Activated CD4-positive, alpha-beta memory T cell treated with anti-CD3 and anti-CD28 coated beads, Interleukin-2, amount 10 ng/mL, durations not matched to agents 7 days and 5 days (primary cell): ENCODE measurements around the gene SEC24C. TPM values are rescaled to one million over a fixed set of nuclear protein-coding genes. Genes with fewer than 3 reads are reported as not detected.
"Not testable (repeated sequence)": the region's sequence is repeated elsewhere in the genome, so short reads cannot be mapped to it uniquely, and the experiment has no call there.

Experiments
- CTCF ChIA-PET: fragments of 350-600 bp; sonication (Branson Sonifier 250); formaldehyde crosslinking; loops from one replicate; lab custom pipeline; 2021; ENCODE audit warnings: antibody characterized with exemption, inconsistent platforms; lab: Charles Lee
- POLR2A ChIA-PET: fragments of 350-600 bp; sonication (Branson Sonifier 250); formaldehyde crosslinking; loops from one replicate; lab custom pipeline; 2021; ENCODE audit warnings: antibody characterized with exemption; lab: Charles Lee
- DNase-seq: peaks from one replicate; pipeline ENCODE4 v3.0.0-alpha.2; 2020
- H3K27ac Mint-ChIP-seq: one replicate; pipeline ENCODE4 v1.8.0; 2021; ENCODE audit warnings: mild to moderate bottlenecking, mixed read lengths
- H3K27me3 Mint-ChIP-seq: one replicate; pipeline ENCODE4 v1.8.0; 2021; ENCODE audit warnings: mixed read lengths
- H3K36me3 Mint-ChIP-seq: one replicate; pipeline ENCODE4 v1.8.0; 2021; ENCODE audit warnings: low read depth, mixed read lengths
- H3K4me1 Mint-ChIP-seq: one replicate; pipeline ENCODE4 v1.8.0; 2021; ENCODE audit warnings: mixed read lengths
- H3K4me3 Mint-ChIP-seq: one replicate; pipeline ENCODE4 v1.8.0; 2021; ENCODE audit warnings: mild to moderate bottlenecking, mixed read lengths
- H3K9me3 Mint-ChIP-seq: one replicate; pipeline ENCODE4 v1.8.0; 2021; ENCODE audit warnings: mixed read lengths
- total RNA-seq, 2 experiments: library from RNA; stranded (reverse); gene quantifications; one replicate each; pipeline ENCODE4 v1.2.3, GENCODE V29; 2021

Gene SEC24C
- total RNA-seq, 2 experiments from 2014 or later: 106 to 108 TPM

DNA sequence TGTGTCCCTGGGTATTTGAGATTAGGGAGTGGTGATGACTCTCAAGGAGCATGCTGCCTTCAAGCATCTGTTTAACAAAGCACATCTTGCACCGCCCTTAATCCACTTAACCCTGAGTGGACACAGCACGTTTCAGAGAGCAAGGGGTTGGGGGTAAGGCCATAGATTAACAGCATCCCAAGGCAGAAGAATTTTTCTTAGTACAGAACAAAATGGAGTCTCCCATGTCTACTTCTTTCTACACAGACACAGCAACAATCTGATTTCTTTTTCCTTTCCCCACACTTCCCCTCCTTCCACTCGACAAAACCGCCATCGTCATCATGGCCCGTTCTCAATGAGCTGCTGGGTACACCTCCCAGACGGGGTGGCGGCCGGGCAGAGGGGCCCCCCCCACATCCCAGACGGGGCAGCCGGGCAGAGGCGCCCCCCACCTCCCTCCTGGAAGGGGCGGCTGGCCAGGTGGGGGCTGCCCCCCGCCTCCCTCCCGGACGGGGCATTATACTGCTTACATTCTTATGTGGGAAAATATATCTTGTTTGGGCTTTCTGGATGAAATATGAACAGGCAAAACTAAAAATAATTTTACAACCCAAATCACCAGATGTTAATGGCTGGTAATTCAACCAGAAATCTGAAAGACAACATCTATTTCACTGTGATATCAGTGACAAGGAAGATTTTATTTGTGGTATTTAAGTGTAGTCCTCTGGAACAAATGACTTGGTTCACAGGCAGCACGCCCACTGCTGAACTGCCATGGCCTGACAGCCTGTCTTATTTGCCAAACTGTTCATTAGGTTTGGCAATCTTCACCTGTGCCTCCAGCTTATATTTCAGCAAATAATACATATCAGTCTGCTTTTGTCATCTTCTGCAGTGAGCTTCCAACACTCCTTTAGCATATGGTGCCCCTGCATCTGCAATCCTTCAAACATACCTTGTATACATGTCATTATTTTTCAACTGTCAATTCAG, 28.7 kb upstream of the SEC24C start:
- POLR2A ChIA-PET, H3K27ac Mint-ChIP-seq, H3K27me3 Mint-ChIP-seq: not testable (repeated sequence)

DNA sequence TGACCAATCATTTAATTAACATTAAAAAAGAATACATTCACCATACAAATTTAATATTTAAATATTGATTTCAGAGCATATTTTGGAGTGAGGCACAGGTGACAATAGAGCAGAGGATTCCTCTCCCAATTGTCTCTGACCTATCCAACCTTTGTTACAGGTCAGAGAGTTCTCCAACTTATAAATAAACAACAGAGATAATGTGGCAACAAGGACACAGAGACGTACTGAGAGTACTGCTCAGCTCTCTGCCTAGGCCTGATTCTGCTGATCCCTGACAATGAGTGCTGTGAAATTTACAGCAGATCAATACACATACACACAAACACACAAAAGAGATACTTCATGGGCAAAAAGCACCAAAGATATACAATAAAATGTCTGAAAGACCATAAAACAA, 27.9 kb upstream of the SEC24C start:
- ChIA-PET CTCF (interaction anchor here (1.3 kb wide), 1 partner anchor 56 kb away, joined by 3 read pairs; a partner anchor contains a TSS), POLR2A (no interaction called here)
- Mint-ChIP-seq H3K36me3 (peaks cover 47% of the 10 kb centered on the region), H3K27ac (no peak overlapping the region), H3K27me3 (no peaks in the 10 kb centered on the region), H3K4me1 (no peaks in the 10 kb centered on the region), H3K9me3 (no peaks in the 10 kb centered on the region), H3K4me3 (no peak overlapping the region)
- no peak for DNase-seq

More for the DNA sequence above, 28.7 kb upstream of the SEC24C start:
- H3K4me3 Mint-ChIP-seq, DNase-seq, H3K4me1 Mint-ChIP-seq, H3K9me3 Mint-ChIP-seq, CTCF ChIA-PET: not testable (repeated sequence)
- H3K36me3 Mint-ChIP-seq: peaks cover 40% of the 10 kb centered on the region

GRCh38 chr10:73717556-73717955, 26.6 kb upstream of the SEC24C start:
- H3K9me3 Mint-ChIP-seq: no peaks in the 10 kb centered on the region
- H3K4me3 Mint-ChIP-seq: no peak overlapping the region
- no peaks in the 10 kb centered on the region for H3K4me1 Mint-ChIP-seq
- peaks cover 50% of the 10 kb centered on the region for H3K36me3 Mint-ChIP-seq
- DNase-seq: no peak
- no peaks in the 10 kb centered on the region for H3K27me3 Mint-ChIP-seq
- ChIA-PET POLR2A (no interaction called here), CTCF (interaction anchor here (1.3 kb wide), 1 partner anchor 54 kb away, joined by 3 read pairs; a partner anchor contains a TSS)
- no peak overlapping the region for H3K27ac Mint-ChIP-seq

- H3K27me3 Mint-ChIP-seq, CTCF ChIA-PET, H3K4me3 Mint-ChIP-seq, DNase-seq, H3K9me3 Mint-ChIP-seq, H3K4me1 Mint-ChIP-seq, H3K27ac Mint-ChIP-seq: not testable (repeated sequence)
- H3K36me3 Mint-ChIP-seq: peaks cover 56% of the 10 kb centered on the region
- POLR2A ChIA-PET: interaction anchor here (1.1 kb wide), 1 partner anchor 10 kb away, joined by 3 read pairs; no protein-coding TSS in a partner anchor
These were observed 23.6 kb upstream of the SEC24C start for GRCh38 chr10:73720561-73720960.

DNA sequence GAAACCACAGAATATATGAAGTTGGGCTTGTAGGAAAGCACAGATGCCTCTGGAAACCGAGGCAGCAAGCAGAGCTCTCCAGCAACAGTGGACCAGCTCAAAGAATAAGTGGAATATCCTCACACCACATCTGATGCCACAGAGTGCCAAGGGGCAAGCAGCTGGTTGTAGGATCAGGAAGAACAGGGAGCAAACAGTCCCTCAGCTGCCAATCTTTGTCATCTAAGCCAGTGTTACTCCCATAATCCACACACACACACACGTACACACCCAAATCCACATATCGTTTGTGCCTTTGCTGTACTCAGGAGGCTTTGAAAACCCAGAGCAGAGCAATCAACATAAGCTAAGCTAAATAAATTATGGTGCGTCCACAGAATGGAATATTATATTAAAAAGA, 20.7 kb upstream of the SEC24C start:
- peaks cover 51% of the 10 kb centered on the region for H3K36me3 Mint-ChIP-seq
- CTCF ChIA-PET: no interaction called here
- DNase-seq: no peak
- peaks cover 5% of the 10 kb centered on the region for H3K4me1 Mint-ChIP-seq
- no peak overlapping the region for H3K4me3 Mint-ChIP-seq
- no peaks in the 10 kb centered on the region for H3K27me3 Mint-ChIP-seq
- H3K9me3 Mint-ChIP-seq: no peaks in the 10 kb centered on the region
- H3K27ac Mint-ChIP-seq: no peak overlapping the region
- POLR2A ChIA-PET: no interaction called here

DNA sequence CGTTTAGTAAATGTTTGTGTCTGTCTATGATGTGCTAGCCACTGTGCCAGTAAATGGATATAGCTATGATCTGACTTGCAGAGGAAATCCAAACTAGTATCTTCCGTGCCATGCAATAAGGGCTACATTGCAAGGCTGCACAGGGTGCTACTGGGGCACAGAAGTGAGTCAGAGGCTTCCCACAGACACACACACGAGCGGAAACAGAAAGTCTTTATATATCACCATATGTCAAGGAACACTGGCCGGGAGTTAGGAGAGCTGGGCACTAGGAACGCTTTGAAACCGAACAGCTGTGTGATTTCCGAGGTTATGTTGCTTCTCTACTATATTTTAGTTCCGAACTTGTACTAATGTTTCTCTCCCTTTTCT, 14.4 kb upstream of the SEC24C start:
- Mint-ChIP-seq H3K36me3 (peaks cover 20% of the 10 kb centered on the region), H3K27ac (peak overlapping the region; percentile 96), H3K4me3 (peak overlapping the region; percentile 92), H3K4me1 (peaks cover 19% of the 10 kb centered on the region)
- peak; percentile 59 for DNase-seq
- ChIA-PET POLR2A (interaction anchor here (0.6 to 6.8 kb wide), 13 partner anchors 14 to 483 kb away, joined by 3 to 164 read pairs (median 8); partner anchors contain the start of genes CHCHD1, DNAJC9, MRPS16 and NDST2), CTCF (interaction anchor here (0.7 to 3.9 kb wide), 4 partner anchors 14 to 79 kb away, joined by 3 to 31 read pairs (median 5); partner anchors contain the start of gene SEC24C)
- H3K27me3 Mint-ChIP-seq, H3K9me3 Mint-ChIP-seq: not testable (repeated sequence)

DNA sequence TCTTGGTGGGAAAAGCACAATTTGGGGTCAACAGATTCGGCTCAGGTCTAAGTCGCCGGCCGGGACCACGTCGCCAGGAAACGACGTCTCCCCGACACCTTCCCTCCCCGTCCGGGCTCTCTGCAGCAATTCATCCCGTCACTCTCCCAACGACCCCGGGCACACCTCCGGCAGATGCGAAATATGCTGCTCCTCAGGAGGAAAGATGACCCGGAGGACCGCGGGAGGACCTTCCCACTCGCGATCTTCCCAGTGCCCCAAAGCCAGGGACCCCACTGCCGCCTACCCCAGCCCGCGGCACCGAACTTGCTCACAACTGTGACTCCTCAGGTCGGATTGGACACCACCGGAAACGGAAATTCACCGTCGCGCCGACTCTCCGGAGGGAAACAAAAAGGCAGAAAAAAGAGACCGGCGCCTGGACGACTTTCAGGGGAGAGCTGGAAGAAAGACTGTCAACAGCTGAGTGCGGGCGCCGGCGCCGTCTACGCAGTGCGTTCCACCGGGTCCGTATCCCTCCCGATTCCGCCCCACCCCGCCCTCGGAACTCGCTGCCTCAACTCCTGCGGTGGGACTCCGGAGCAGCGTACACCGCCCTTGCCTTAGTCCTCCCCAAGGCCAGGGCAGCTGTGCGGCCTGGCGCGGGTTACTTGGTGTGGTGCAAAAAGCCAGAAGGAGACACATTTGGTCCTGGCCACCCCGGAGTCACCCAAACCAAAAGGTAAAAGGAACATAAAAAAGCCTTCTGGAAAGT, 13.8 kb upstream of the SEC24C start:
- peak overlapping the region; percentile 92 for H3K4me3 Mint-ChIP-seq
- ChIA-PET CTCF (interaction anchor here (0.6 to 3.9 kb wide), 7 partner anchors 13 to 317 kb away, joined by 3 to 31 read pairs (median 3); partner anchors contain the start of gene SEC24C), POLR2A (interaction anchor here (0.6 to 6.8 kb wide), 17 partner anchors 10 to 483 kb away, joined by 3 to 164 read pairs (median 5); partner anchors contain the start of genes CHCHD1, DNAJC9, MRPS16 and NDST2)
- H3K4me1 Mint-ChIP-seq: peaks cover 19% of the 10 kb centered on the region
- peak; percentile 94 for DNase-seq
- H3K27me3 Mint-ChIP-seq: no peaks in the 10 kb centered on the region
- no peaks in the 10 kb centered on the region for H3K9me3 Mint-ChIP-seq
- H3K36me3 Mint-ChIP-seq: peaks cover 20% of the 10 kb centered on the region
- peak overlapping the region; percentile 96 for H3K27ac Mint-ChIP-seq

DNA sequence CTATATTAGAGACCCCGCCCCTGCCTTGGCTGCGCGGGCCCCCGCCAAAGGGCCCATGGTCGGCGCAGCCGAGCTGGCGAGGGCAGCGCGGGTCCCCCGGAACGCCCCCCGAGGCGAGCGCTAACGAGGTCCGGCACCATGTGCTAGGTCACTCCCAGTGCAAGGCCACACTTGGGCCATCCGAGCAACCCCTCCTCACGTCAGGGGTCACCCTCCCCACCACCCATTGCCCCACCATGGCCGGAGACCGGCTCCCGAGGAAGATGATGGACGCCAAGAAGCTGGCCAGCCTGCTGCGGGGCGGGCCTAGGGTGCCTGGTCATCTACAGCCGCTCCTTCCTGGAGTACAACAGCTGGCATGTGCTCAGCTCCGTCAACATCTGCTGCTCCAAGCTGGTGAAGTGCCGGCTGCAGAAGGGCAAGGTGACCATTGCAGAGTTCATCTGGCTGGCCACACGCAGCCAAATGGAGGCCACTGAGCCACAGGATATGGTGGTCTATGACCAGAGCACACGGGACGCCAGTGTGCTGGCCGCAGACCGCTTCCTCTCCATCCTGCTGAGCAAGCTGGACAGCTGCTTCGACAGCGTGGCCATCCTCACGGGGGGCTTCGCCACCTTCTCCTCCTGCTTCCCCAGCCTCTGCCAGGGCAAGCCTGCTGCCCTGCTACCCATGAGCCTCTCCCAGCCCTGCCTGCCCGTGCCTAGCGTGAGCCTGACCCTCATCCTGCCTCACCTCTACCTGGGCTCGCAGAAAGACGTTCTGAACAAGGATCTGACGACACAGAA, 12.4 kb upstream of the SEC24C start:
- Mint-ChIP-seq H3K4me1 (peaks cover 19% of the 10 kb centered on the region), H3K27ac (peak overlapping the region; percentile 16), H3K4me3 (peak overlapping the region; percentile 47), H3K27me3 (no peaks in the 10 kb centered on the region), H3K36me3 (peaks cover 9% of the 10 kb centered on the region), H3K9me3 (no peaks in the 10 kb centered on the region)
- POLR2A ChIA-PET: interaction anchor here (1.3 to 6.8 kb wide), 6 partner anchors 12 to 236 kb away, joined by 3 to 164 read pairs (median 18); partner anchors contain the start of genes PPP3CB, SEC24C and ZSWIM8
- no peak for DNase-seq
- CTCF ChIA-PET: interaction anchor here (1.2 to 3.9 kb wide), 4 partner anchors 12 to 202 kb away, joined by 3 to 31 read pairs (median 4); partner anchors contain the start of gene SEC24C

GRCh38 chr10:73732426-73732825, 11.7 kb upstream of the SEC24C start:
- Mint-ChIP-seq H3K27me3 (no peaks in the 10 kb centered on the region), H3K4me3 (peak overlapping the region; percentile 47), H3K9me3 (no peaks in the 10 kb centered on the region), H3K36me3 (peaks cover 7% of the 10 kb centered on the region), H3K4me1 (peaks cover 19% of the 10 kb centered on the region), H3K27ac (peak overlapping the region; percentile 16)
- CTCF ChIA-PET: interaction anchor here (2.9 to 3.9 kb wide), 2 partner anchors 11 to 89 kb away, joined by 6 to 31 read pairs; partner anchors contain the start of gene SEC24C
- POLR2A ChIA-PET: interaction anchor here (3.3 to 6.8 kb wide), 2 partner anchors 12 to 40 kb away, joined by 24 to 164 read pairs; partner anchors contain the start of gene SEC24C
- no peak for DNase-seq

GRCh38 chr10:73732931-73733623, 11.1 kb upstream of the SEC24C start:
- ChIA-PET POLR2A (interaction anchor here (6.8 kb wide), 1 partner anchor 11 kb away, joined by 164 read pairs; the partner anchor contains the start of gene SEC24C), CTCF (interaction anchor here (2.9 kb wide), 1 partner anchor 89 kb away, joined by 6 read pairs; no protein-coding TSS in a partner anchor)
- Mint-ChIP-seq H3K4me1 (peaks cover 16% of the 10 kb centered on the region), H3K27me3 (no peaks in the 10 kb centered on the region), H3K4me3 (no peak overlapping the region), H3K9me3 (no peaks in the 10 kb centered on the region), H3K36me3 (peaks cover 9% of the 10 kb centered on the region), H3K27ac (no peak overlapping the region)
- no peak for DNase-seq

GRCh38 chr10:73734028-73734720, 10.0 kb upstream of the SEC24C start:
- Mint-ChIP-seq H3K36me3 (peaks cover 9% of the 10 kb centered on the region), H3K9me3 (no peaks in the 10 kb centered on the region), H3K27ac (no peak overlapping the region), H3K27me3 (no peaks in the 10 kb centered on the region), H3K4me3 (no peak overlapping the region), H3K4me1 (peaks cover 14% of the 10 kb centered on the region)
- ChIA-PET POLR2A (interaction anchor here (6.8 kb wide), 1 partner anchor 10 kb away, joined by 164 read pairs; the partner anchor contains the start of gene SEC24C), CTCF (no interaction called here)
- no peak for DNase-seq
